ENCODE data around the gene TPSB2.
"Not testable (repeated sequence)": the region's sequence is repeated elsewhere in the genome, so short reads cannot be mapped to it uniquely, and the experiment has no call there.

The TPSB2 gene
- long read RNA-seq = 0 reads

DNA sequence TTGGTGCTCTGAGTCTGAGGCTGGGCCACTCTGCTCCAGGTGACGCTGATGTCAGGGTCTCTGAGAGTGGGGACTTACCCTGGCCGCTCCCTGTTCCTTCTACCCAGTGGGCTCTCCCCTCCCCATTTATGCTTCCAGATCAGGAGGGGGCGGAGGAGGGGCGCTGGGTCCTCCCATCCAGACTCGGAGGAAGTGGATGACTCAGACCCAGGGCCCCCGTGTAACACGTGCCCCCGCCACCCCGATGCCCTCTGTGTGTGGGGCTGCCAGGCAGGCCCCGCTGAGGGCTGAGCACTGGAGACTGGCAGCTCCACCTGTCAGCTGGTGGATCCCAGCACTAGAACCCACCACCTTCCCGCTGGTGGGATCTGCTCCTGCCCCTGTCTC is at the start of gene TPSB2:
Gene TPSB2, minus strand, starts transcription at position 101 of the 387 bp plus-strand sequence. CDS start 233 bp downstream, outside the sequence.
- not testable (repeated sequence) for H3K27me3 ChIP-seq (ENCODE audit: insufficient read depth, poor library complexity, severe bottlenecking); H3K27ac ChIP-seq (replicated peaks); DNase-seq (ENCODE audit: low read depth in 1 of 2, low spot score in 1 of 2); H3K4me3 ChIP-seq (replicated peaks; ENCODE audit: insufficient read depth, low read length)

DNA sequence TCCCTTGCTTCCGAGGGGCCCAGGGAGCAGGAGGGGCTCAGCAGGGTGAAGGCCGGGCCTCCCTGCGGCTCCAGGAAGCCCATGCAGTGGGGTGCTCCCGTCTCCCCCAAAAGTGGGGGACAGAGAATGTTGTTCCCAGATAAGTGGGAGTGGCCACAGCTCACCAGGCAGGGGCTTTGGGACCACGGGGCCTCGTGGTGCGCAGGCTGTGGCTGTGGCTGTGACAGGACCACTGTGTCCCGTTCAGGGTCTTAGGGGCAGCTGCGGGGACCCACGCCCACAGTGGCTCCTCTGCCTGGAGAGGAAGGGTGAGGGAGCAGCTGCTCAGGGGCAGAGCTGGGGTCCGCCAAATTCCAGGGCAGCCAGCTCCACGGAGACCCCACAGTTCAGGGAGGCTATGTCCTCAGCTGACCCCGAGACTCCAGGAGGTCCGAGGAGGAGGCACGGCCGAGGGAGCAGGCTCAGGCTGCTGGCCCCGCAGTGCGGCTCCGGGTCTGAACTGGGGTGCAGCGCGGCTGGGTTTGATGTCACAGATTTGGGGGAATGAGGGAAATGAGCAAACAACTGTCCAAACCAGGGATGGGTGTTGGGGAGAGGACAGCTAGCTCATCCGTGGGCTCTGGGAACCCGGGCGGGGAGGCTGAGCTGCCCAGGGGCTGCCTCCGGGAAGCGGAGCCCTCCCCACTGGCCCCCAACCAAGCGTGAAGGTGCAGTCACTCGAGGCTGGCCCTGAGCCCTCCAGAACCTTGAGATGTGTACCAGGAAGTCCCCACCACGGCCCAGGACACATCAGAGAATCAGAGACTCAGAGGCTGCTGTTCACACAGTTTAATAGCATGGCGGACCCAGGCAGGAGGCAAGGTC is 49.3 kb upstream of the TPSB2 start:
- Histone ChIP-seq H3K27ac (replicated peaks) (no peak overlapping the region), H3K4me3 (replicated peaks; ENCODE audit: insufficient read depth, low read length) (no peak overlapping the region), H3K27me3 (ENCODE audit: insufficient read depth, poor library complexity, severe bottlenecking) (peaks cover 14% of the 10 kb centered on the region)
- TF ChIP-seq, protein P1, sequence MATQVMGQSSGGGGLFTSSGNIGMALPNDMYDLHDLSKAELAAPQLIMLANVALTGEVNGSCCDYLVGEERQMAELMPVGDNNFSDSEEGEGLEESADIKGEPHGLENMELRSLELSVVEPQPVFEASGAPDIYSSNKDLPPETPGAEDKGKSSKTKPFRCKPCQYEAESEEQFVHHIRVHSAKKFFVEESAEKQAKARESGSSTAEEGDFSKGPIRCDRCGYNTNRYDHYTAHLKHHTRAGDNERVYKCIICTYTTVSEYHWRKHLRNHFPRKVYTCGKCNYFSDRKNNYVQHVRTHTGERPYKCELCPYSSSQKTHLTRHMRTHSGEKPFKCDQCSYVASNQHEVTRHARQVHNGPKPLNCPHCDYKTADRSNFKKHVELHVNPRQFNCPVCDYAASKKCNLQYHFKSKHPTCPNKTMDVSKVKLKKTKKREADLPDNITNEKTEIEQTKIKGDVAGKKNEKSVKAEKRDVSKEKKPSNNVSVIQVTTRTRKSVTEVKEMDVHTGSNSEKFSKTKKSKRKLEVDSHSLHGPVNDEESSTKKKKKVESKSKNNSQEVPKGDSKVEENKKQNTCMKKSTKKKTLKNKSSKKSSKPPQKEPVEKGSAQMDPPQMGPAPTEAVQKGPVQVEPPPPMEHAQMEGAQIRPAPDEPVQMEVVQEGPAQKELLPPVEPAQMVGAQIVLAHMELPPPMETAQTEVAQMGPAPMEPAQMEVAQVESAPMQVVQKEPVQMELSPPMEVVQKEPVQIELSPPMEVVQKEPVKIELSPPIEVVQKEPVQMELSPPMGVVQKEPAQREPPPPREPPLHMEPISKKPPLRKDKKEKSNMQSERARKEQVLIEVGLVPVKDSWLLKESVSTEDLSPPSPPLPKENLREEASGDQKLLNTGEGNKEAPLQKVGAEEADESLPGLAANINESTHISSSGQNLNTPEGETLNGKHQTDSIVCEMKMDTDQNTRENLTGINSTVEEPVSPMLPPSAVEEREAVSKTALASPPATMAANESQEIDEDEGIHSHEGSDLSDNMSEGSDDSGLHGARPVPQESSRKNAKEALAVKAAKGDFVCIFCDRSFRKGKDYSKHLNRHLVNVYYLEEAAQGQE (IDR thresholded peaks at IDR 0.05; ENCODE audit: insufficient replicate concordance, low read depth) = no peak
- no peak for TF ChIP-seq GABPA (IDR thresholded peaks at IDR 0.05; ENCODE audit: low read depth)
- TF ChIP-seq, protein P2, sequence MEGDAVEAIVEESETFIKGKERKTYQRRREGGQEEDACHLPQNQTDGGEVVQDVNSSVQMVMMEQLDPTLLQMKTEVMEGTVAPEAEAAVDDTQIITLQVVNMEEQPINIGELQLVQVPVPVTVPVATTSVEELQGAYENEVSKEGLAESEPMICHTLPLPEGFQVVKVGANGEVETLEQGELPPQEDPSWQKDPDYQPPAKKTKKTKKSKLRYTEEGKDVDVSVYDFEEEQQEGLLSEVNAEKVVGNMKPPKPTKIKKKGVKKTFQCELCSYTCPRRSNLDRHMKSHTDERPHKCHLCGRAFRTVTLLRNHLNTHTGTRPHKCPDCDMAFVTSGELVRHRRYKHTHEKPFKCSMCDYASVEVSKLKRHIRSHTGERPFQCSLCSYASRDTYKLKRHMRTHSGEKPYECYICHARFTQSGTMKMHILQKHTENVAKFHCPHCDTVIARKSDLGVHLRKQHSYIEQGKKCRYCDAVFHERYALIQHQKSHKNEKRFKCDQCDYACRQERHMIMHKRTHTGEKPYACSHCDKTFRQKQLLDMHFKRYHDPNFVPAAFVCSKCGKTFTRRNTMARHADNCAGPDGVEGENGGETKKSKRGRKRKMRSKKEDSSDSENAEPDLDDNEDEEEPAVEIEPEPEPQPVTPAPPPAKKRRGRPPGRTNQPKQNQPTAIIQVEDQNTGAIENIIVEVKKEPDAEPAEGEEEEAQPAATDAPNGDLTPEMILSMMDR (IDR thresholded peaks at IDR 0.05; ENCODE audit: insufficient read depth, low read length) = no peak
- TF ChIP-seq SPI1 (IDR thresholded peaks at IDR 0.05; ENCODE audit: borderline replicate concordance, low read depth) = no peak
- no peak for TF ChIP-seq POLR2AphosphoS5 (IDR thresholded peaks at IDR 0.05; ENCODE audit: low read depth)
- DNase-seq (ENCODE audit: low read depth in 1 of 2, low spot score in 1 of 2) = no peak

DNA sequence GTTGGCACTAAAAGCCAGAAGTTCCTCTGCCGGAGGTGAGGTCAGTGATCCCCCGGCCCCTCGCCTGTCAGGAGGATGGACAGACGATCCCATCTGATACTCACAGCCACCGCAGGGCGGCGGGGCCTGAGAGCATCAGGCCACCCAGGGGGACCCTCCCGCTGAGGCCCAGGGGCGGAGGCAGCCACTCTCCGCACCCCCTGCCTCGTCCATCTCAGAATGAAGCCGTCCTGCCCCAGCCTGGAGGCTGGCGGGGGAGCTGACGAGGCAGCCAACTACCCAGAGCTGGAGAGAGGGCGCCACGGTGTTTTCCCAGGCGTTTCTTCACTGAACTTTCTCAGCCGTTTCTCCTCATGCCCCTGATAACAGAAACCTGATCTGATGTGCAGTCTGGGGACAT is 48.5 kb upstream of the TPSB2 start:
- H3K27ac ChIP-seq (replicated peaks) = no peak overlapping the region
- no peak for DNase-seq (ENCODE audit: low read depth in 1 of 2, low spot score in 1 of 2)
- H3K4me3 ChIP-seq (replicated peaks; ENCODE audit: insufficient read depth, low read length) = no peak overlapping the region
- H3K27me3 ChIP-seq (ENCODE audit: insufficient read depth, poor library complexity, severe bottlenecking) = peaks cover 11% of the 10 kb centered on the region
- no peak for TF ChIP-seq POLR2AphosphoS5 (IDR thresholded peaks at IDR 0.05; ENCODE audit: low read depth)
- TF ChIP-seq GABPA (IDR thresholded peaks at IDR 0.05; ENCODE audit: low read depth) = no peak
- TF ChIP-seq, protein P2 (IDR thresholded peaks at IDR 0.05; ENCODE audit: insufficient read depth, low read length) = no peak
- TF ChIP-seq, protein P1 (IDR thresholded peaks at IDR 0.05; ENCODE audit: insufficient replicate concordance, low read depth) = no peak
- TF ChIP-seq SPI1 (IDR thresholded peaks at IDR 0.05; ENCODE audit: borderline replicate concordance, low read depth) = no peak

DNA sequence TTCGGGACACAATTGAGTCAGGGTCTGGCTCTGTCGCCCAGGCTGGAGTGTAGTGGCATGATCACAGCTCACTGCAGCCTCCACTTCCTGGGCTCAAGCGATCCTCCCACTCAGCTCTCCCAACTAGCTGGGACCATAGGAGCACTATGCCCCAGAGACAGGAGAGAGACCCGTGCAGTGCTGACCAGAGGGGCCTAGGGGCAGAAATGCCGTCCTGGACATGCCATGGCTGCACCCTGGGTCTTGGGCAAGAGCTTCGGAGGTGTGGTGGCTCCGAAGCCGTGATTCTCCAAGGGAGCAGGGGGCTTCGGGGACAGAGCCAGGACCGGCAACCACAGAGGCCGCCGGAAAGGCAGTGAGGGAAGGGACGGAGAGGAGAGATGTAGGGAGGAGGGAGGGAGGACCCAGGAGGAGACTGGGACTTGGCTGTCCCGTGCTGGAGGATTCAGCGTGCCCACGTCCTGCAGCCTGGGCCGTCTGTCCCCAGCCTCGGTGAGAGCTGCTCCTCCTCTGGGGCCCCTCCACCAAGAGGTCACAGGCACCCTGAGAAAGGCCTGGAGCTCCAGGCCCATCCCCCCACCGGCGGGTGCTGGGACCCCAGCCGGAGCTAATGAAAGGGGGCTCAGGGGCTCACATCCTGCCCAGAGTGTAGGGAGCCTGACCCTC is 47.8 kb upstream of the TPSB2 start:
- Histone ChIP-seq H3K27ac (replicated peaks) (no peak overlapping the region), H3K4me3 (replicated peaks; ENCODE audit: insufficient read depth, low read length) (no peak overlapping the region), H3K27me3 (ENCODE audit: insufficient read depth, poor library complexity, severe bottlenecking) (peaks cover 9% of the 10 kb centered on the region)
- DNase-seq (ENCODE audit: low read depth in 1 of 2, low spot score in 1 of 2) = no peak
- TF ChIP-seq POLR2AphosphoS5 (IDR thresholded peaks at IDR 0.05; ENCODE audit: low read depth) = no peak
- TF ChIP-seq, protein P2 (IDR thresholded peaks at IDR 0.05; ENCODE audit: insufficient read depth, low read length) = no peak
- no peak for TF ChIP-seq GABPA (IDR thresholded peaks at IDR 0.05; ENCODE audit: low read depth)
- TF ChIP-seq SPI1 (IDR thresholded peaks at IDR 0.05; ENCODE audit: borderline replicate concordance, low read depth) = no peak
- TF ChIP-seq, protein P1 (IDR thresholded peaks at IDR 0.05; ENCODE audit: insufficient replicate concordance, low read depth) = no peak

Data from HL-60 (cell line).